WTC11 (cell line): ENCODE results near the gene CLIC3. TPM values are rescaled to one million over a fixed set of nuclear protein-coding genes. Genes with fewer than 3 reads are reported as not detected.

Experiments
- ATAC-seq: fragments of 200-7000 bp; cut with Tn5 transposase; 2 replicates; pipeline ENCODE4 v1.10.0; 2021; ENCODE audit warnings: mild to moderate bottlenecking, moderate library complexity
- CTCF ChIA-PET: fragments of 300-600 bp; sonication (Branson Sonifier 250); formaldehyde crosslinking; loops from one replicate; lab custom pipeline; 2021; ENCODE audit warnings: antibody characterized with exemption; lab: Charles Lee
- POLR2A ChIA-PET: fragments of 350-600 bp; sonication (Branson Sonifier 250); formaldehyde crosslinking; loops from one replicate; lab custom pipeline; 2021; ENCODE audit warnings: antibody characterized with exemption; lab: Charles Lee
- DNase-seq: peaks from one replicate; pipeline ENCODE4 v3.0.0; 2021; ENCODE audit warnings: low spot score
- H3K27ac Mint-ChIP-seq: 2 replicates; pipeline ENCODE4 v1.8.0; 2021; ENCODE audit warnings: mixed read lengths
- H3K27me3 Mint-ChIP-seq: 2 replicates; pipeline ENCODE4 v1.8.0; 2021; ENCODE audit warnings: low read depth, mild to moderate bottlenecking, moderate library complexity, mixed read lengths
- H3K36me3 Mint-ChIP-seq: 2 replicates; pipeline ENCODE4 v1.8.0; 2021; ENCODE audit warnings: mixed read lengths
- H3K4me1 Mint-ChIP-seq: 2 replicates; pipeline ENCODE4 v1.8.0; 2022; ENCODE audit warnings: mixed read lengths
- H3K4me3 Mint-ChIP-seq: 2 replicates; pipeline ENCODE4 v1.8.0; 2021; ENCODE audit warnings: mild to moderate bottlenecking, moderate library complexity, mixed read lengths
- H3K9me3 Mint-ChIP-seq: 2 replicates; pipeline ENCODE4 v1.8.0; 2021; ENCODE audit warnings: mixed read lengths
- ATF2 ChIP-seq: sonication (generic); formaldehyde crosslinking; IDR thresholded peaks from 2 replicates; pipeline ENCODE4 v1.8.1; 2022; ENCODE audit warnings: low read depth, missing genetic modification reagents, borderline replicate concordance
- CBFB ChIP-seq: sonication (generic); formaldehyde crosslinking; IDR thresholded peaks from 2 replicates; pipeline ENCODE4 v1.8.1; 2022; ENCODE audit warnings: mild to moderate bottlenecking, low read depth, missing genetic modification reagents
- CREM ChIP-seq: sonication (generic); formaldehyde crosslinking; IDR thresholded peaks from 2 replicates; pipeline ENCODE4 v1.8.1; 2022; ENCODE audit warnings: mild to moderate bottlenecking, missing genetic modification reagents, moderate library complexity
- E2F1 ChIP-seq: sonication (generic); formaldehyde crosslinking; IDR thresholded peaks from 2 replicates; pipeline ENCODE4 v1.8.0; 2022; ENCODE audit warnings: mild to moderate bottlenecking, missing genetic modification reagents
- E2F4 ChIP-seq: sonication (generic); formaldehyde crosslinking; IDR thresholded peaks from 2 replicates; pipeline ENCODE4 v1.8.1; 2022; ENCODE audit warnings: low read depth, mild to moderate bottlenecking, moderate library complexity, missing genetic modification reagents, borderline replicate concordance
- ETV6 ChIP-seq: sonication (generic); formaldehyde crosslinking; IDR thresholded peaks from 2 replicates; pipeline ENCODE4 v1.8.1; 2022; ENCODE audit warnings: mild to moderate bottlenecking, missing genetic modification reagents
- FOXP1 ChIP-seq: sonication (generic); formaldehyde crosslinking; IDR thresholded peaks from 2 replicates; pipeline ENCODE4 v1.8.0; 2022; ENCODE audit warnings: missing genetic modification reagents, mild to moderate bottlenecking, moderate library complexity, borderline replicate concordance
- MYBL2 ChIP-seq: sonication (generic); formaldehyde crosslinking; IDR thresholded peaks from 2 replicates; pipeline ENCODE4 v1.8.1; 2023; ENCODE audit warnings: mild to moderate bottlenecking, moderate library complexity, missing genetic modification reagents
- NFE2L1 ChIP-seq: sonication (generic); formaldehyde crosslinking; IDR thresholded peaks from 2 replicates; pipeline ENCODE4 v1.8.1; 2023; ENCODE audit warnings: missing genetic modification reagents
- NR1H2 ChIP-seq: sonication (generic); formaldehyde crosslinking; IDR thresholded peaks from 2 replicates; pipeline ENCODE4 v1.9.0; 2021; ENCODE audit warnings: mild to moderate bottlenecking, moderate library complexity, missing genetic modification reagents
- PRDM15 ChIP-seq: sonication (generic); formaldehyde crosslinking; IDR thresholded peaks from 2 replicates; pipeline ENCODE4 v1.8.0; 2022; ENCODE audit warnings: missing genetic modification reagents
- PRRX2 ChIP-seq: fragments of 250-450 bp; sonication (Bioruptor Pico); IDR thresholded peaks from 2 replicates; pipeline ENCODE4 v1.8.0; 2021; ENCODE audit warnings: mild to moderate bottlenecking
- TP53 ChIP-seq: sonication (generic); formaldehyde crosslinking; IDR thresholded peaks from 2 replicates; pipeline ENCODE4 v1.8.1; 2023; ENCODE audit warnings: mild to moderate bottlenecking, missing genetic modification reagents
- ZBTB43 ChIP-seq: sonication (generic); formaldehyde crosslinking; IDR thresholded peaks from 2 replicates; pipeline ENCODE4 v1.8.1; 2023; ENCODE audit warnings: mild to moderate bottlenecking, missing genetic modification reagents
- ZNF425 ChIP-seq: fragments of 250-450 bp; sonication (Bioruptor Pico); conservative IDR thresholded peaks from 2 replicates; pipeline ENCODE4 v1.9.0; 2021; ENCODE audit warnings: mild to moderate bottlenecking
- total RNA-seq: library from RNA; stranded (reverse); gene quantifications from 3 replicates; pipeline ENCODE4 v1.2.3, GENCODE V29; 2021

CLIC3 gene
- total RNA-seq, 1 experiment from 2014 or later: 0.31 TPM

GRCh38 chr9:136973618-136974617, 22.4 kb downstream of the CLIC3 start (continued):
- TF ChIP-seq ZNF425 (CRISPR knock-in tag): no peak
- TF ChIP-seq CREM (CRISPR knock-in tag): no peak
- TF ChIP-seq, all 79 proteins: peak for 0

GRCh38 chr9:136972743-136973142, 23.6 kb downstream of the CLIC3 start:
- ATAC-seq (no peak), DNase-seq (no peak)
- peaks cover 3% of the 10 kb centered on the region; the same call in 1 of the 2 replicates for H3K27me3 Mint-ChIP-seq
- no peaks in the 10 kb centered on the region for H3K9me3 Mint-ChIP-seq
- TF ChIP-seq PRRX2 (CRISPR knock-in tag): no peak
- TF ChIP-seq NFE2L1 (CRISPR knock-in tag): no peak
- H3K4me3 Mint-ChIP-seq: no peak overlapping the region
- CTCF ChIA-PET: interaction anchor here (0.6 to 3.1 kb wide), 3 partner anchors 25 to 190 kb away, joined by 4 to 17 read pairs (median 6); no protein-coding TSS in a partner anchor
- H3K4me1 Mint-ChIP-seq: peaks cover 3% of the 10 kb centered on the region; the same call in 1 of the 2 replicates
- H3K36me3 Mint-ChIP-seq: no peaks in the 10 kb centered on the region
- H3K27ac Mint-ChIP-seq: no peak overlapping the region
- POLR2A ChIA-PET: no interaction called here

GRCh38 chr9:136972335-136972734, 24.0 kb downstream of the CLIC3 start:
- no peak overlapping the region for H3K4me3 Mint-ChIP-seq
- no peaks in the 10 kb centered on the region for H3K36me3 Mint-ChIP-seq
- TF ChIP-seq ZBTB43 (no peak), PRRX2 (CRISPR knock-in tag) (no peak), E2F1 (no peak)
- ChIA-PET CTCF (interaction anchor here (2.1 to 3.1 kb wide), 2 partner anchors 24 to 57 kb away, joined by 6 to 17 read pairs; no protein-coding TSS in a partner anchor), POLR2A (no interaction called here)
- H3K27me3 Mint-ChIP-seq: peaks cover under 1% of the 10 kb centered on the region; the same call in 1 of the 2 replicates
- peaks cover under 1% of the 10 kb centered on the region; the same call in 1 of the 2 replicates for H3K4me1 Mint-ChIP-seq
- DNase-seq: no peak
- no peaks in the 10 kb centered on the region for H3K9me3 Mint-ChIP-seq
- no peak overlapping the region for H3K27ac Mint-ChIP-seq
- no peak for ATAC-seq

GRCh38 chr9:136971746-136972145, 24.6 kb downstream of the CLIC3 start:
- CTCF ChIA-PET: interaction anchor here (0.5 to 4.5 kb wide), 4 partner anchors 24 to 63 kb away, joined by 3 to 19 read pairs (median 12); no protein-coding TSS in a partner anchor
- H3K36me3 Mint-ChIP-seq: no peaks in the 10 kb centered on the region

More at GRCh38 chr9:136971746-136972145, 24.6 kb downstream of the CLIC3 start:
- H3K9me3 Mint-ChIP-seq: no peaks in the 10 kb centered on the region
- DNase-seq (no peak), ATAC-seq (no peak)
- no peak overlapping the region for H3K4me3 Mint-ChIP-seq
- TF ChIP-seq ATF2 (no peak), PRRX2 (CRISPR knock-in tag) (no peak), PRDM15 (CRISPR knock-in tag) (no peak), E2F4 (CRISPR knock-in tag) (no peak), ETV6 (no peak), TP53 (CRISPR knock-in tag) (no peak), NR1H2 (CRISPR knock-in tag) (no peak), MYBL2 (CRISPR knock-in tag) (no peak), FOXP1 (CRISPR knock-in tag) (no peak), CBFB (no peak)
- no peak overlapping the region for H3K27ac Mint-ChIP-seq
- no peaks in the 10 kb centered on the region for H3K4me1 Mint-ChIP-seq
- POLR2A ChIA-PET: no interaction called here
- H3K27me3 Mint-ChIP-seq: no peaks in the 10 kb centered on the region
